ENCODE measurements around the gene PAPPA2. TPM values are rescaled to one million over a fixed set of nuclear protein-coding genes. Genes with fewer than 3 reads are reported as not detected.

Gene PAPPA2
- total and polyA plus RNA-seq, 2 of the 8 experiments (the other 6 are each of a cell fraction or from before 2014, with no cell fraction given) = 0.08 to 0.88 TPM

DNA sequence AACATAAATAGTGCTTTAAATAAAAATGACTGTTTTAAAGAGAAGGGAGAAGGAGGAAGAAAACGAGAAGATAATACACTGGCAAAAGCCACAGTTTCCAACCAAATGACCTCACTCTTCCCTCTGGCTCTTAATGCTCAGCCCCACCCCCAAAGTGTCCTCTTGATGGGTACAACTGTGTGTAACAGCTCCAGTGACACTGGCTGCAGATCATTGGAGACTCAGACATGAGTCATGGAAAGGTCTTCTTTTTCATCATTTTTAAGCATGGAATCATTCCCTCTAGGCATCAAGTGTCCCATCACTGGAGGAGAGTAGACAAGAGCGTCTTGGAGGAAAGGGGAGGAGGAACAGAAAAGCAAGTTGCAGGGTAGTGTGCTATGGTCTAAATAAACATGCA, 333.0 kb downstream of the PAPPA2 start:
- POLR2A ChIA-PET (ENCODE audit: partially characterized antibody) = no interaction called here
- 96% methylated on average over 2 of the region's 2 CpGs; no CpG with 5 or more reads in 1 of the 2 experiments for WGBS, 2 experiments (ENCODE audit: extremely low coverage in 1 of 2, insufficient coverage in 1 of 2, insufficient read length in 1 of 2, insufficient replicate concordance in 2 of 2, low coverage in 1 of 2, low lambda C conversion rate in 2 of 2, missing lambda C conversion rate in 1 of 2)
- Histone ChIP-seq H4K20me1 (replicated peaks in 1 of 2; ENCODE audit: control insufficient read depth in 1 of 2, insufficient read depth in 2 of 2, low read length in 2 of 2) (no peaks in the 10 kb centered on the region), H2AK5ac (ENCODE audit: low read depth, low read length) (no peak overlapping the region), H2BK12ac (ENCODE audit: low read depth, low read length) (no peak overlapping the region), H3K79me1 (ENCODE audit: low read depth, low read length) (no peaks in the 10 kb centered on the region), H3K36me3 (ENCODE audit: control insufficient read depth in 2 of 4, insufficient read depth in 4 of 4, low read length in 3 of 4) (no peaks in the 10 kb centered on the region), H3K27ac (ENCODE audit: low read depth, low read length) (no peak overlapping the region), H3K18ac (ENCODE audit: extremely low read depth, low read length) (no peak overlapping the region), H3K9me3 (ENCODE audit: insufficient read depth in 2 of 2, low read depth in 1 of 2, low read length in 1 of 2) (no peaks in the 10 kb centered on the region), H4K5ac (ENCODE audit: insufficient read length, low read depth, low read length) (no peak overlapping the region), H3K9ac (replicated peaks in 1 of 4; ENCODE audit: extremely low read depth in 1 of 4, low read depth in 3 of 4, low read length in 3 of 4) (no peak overlapping the region), H2AFZ (ENCODE audit: low read length) (no peak overlapping the region), H4K91ac (replicated peaks; ENCODE audit: insufficient read length, low read length) (no peak overlapping the region), H3K56ac (replicated peaks; ENCODE audit: insufficient read length, low read depth, low read length) (no peak overlapping the region), H2BK5ac (ENCODE audit: low read depth, low read length) (no peak overlapping the region), H2BK20ac (ENCODE audit: low read length) (no peak overlapping the region), H2BK120ac (replicated peaks; ENCODE audit: low read depth, low read length) (no peak overlapping the region), H4K8ac (ENCODE audit: extremely low read depth, insufficient read depth, low read length) (no peak overlapping the region), H2BK15ac (ENCODE audit: low read length) (no peak overlapping the region), H3K23ac (ENCODE audit: insufficient read length) (no peak overlapping the region), H3K4me3 (ENCODE audit: extremely low read depth in 1 of 4, insufficient read depth in 2 of 4, low read depth in 3 of 4, low read length in 4 of 4) (no peak overlapping the region), H3K79me2 (ENCODE audit: control insufficient read depth in 1 of 2, insufficient read depth in 2 of 2, low read length in 2 of 2) (no peaks in the 10 kb centered on the region), H3K27me3 (replicated peaks in 1 of 4; ENCODE audit: control insufficient read depth in 3 of 4, extremely low read depth in 1 of 4, insufficient read depth in 3 of 4, low read length in 3 of 4) (no peaks in the 10 kb centered on the region), H3K4ac (replicated peaks; ENCODE audit: insufficient read length, low read depth, low read length) (no peak overlapping the region), H3K4me1 (replicated peaks in 1 of 4; ENCODE audit: control insufficient read depth in 3 of 4, insufficient read depth in 4 of 4, low read length in 3 of 4) (peaks cover 0 to under 1% (median 0%) of the 10 kb centered on the region in 4 experiments; a peak in 1 of 7 replicates), H3K14ac (ENCODE audit: insufficient read length) (no peak overlapping the region), H3K4me2 (ENCODE audit: insufficient read depth in 1 of 2, low read depth in 2 of 2, low read length in 2 of 2) (no peak overlapping the region), H3K23me2 (ENCODE audit: low read depth, low read length) (no peaks in the 10 kb centered on the region)
- FAIRE-seq = no peak
- TF ChIP-seq HDAC2 (IDR thresholded peaks at IDR 0.05; ENCODE audit: borderline replicate concordance in 1 of 2, low read depth in 2 of 2, low read length in 2 of 2) (no peak), SRF (IDR thresholded peaks at IDR 0.05; ENCODE audit: low read depth, low read length) (no peak)
- DNase-seq (ENCODE audit: low read depth in 1 of 2, low spot score in 2 of 2) = no peak
- CTCF ChIA-PET (ENCODE audit: partially characterized antibody) = no interaction called here
